HG03460 (cell line): Measurements from ENCODE around the gene ABCG1.

Experiments used
- ATAC-seq: cut with Tn5 transposase; IDR thresholded peaks from one replicate; pipeline ENCODE4 v1.9.1; 2021; ENCODE audit not compliant: unreplicated experiment

Gene ABCG1

GRCh38 chr21:42303443-42303842 is 84.5 kb downstream of the ABCG1 start:
- ATAC-seq: no peak

DNA sequence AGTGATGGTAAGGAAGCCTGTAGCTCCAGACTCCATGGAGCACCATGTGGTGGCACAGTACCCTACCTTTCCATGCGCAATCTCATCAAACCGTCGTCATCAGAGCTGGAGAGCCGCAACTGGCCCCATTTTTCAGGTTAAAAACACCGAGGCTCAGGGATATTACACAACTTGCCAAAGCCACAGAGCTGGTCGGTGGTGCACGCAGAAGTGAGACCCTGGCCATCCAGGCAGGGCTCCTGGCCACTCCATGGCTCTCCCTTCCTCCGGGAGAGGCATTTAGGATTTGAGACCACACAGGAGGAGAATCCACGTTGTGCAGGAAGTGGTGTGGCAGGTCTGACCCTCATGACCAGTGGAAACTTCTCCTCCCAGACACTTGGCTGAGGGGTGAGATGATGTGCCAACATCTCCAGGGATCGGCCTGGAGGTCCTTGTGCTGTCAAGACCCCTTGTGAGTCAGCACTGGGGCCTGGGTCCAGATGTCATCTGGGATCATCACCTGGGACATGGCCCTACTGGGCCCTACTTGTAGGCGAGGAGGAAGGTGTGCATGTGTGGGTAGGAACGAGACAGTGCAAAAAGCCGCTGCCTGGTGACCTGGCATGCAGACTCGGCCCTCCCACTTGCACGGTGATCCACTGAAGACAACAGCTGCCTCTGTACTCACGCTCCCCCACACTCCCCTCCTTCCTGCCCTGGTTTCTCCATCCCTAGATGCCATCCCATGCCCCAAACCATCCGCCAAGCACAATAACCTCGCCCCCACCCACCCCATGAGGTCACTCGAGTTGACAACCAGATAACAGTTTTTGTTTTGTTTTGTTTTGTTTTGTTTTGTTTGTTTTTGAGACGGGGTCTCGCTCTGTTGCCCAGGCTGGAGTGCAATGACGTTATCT is 85.9 kb downstream of the ABCG1 start:
- ATAC-seq: no peak

- ATAC-seq: no peak
Measured at GRCh38 chr21:42305707-42306147, 86.8 kb downstream of the ABCG1 start.

DNA sequence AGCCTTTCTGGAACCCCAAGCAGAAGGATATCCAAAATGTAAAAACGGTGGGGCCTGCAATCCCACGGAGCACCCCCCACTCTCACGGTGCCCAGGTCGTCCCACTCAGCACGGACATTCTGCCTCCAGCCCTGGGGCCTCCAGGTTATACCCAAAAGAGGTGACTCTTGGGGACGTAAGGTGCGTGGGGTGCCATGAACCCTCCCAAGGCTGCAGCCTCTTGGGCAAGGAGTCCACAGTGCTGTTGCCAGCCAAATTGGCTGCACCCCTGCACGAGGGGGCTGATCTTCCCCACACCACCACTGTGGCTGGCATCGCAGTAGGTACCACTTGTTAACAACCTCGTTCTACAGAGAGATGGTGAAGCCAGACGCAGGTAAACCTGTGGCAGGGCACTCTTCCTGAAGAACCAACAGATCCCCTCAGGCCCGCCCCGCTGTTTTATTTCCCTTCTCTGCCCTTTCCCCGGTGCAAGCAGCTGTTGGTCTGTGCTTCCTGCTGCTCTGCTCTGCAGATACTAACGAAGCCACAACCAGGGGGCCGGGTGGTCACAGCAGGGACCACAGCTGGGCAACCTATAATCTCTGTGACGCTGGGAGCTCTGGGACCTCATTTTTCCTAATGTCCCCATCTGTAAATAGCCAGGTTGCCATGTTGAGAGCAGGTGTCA is 87.6 kb downstream of the ABCG1 start:
- ATAC-seq: no peak

- ATAC-seq: no peak
Measured at GRCh38 chr21:42307106-42307505, 88.2 kb downstream of the ABCG1 start.

DNA sequence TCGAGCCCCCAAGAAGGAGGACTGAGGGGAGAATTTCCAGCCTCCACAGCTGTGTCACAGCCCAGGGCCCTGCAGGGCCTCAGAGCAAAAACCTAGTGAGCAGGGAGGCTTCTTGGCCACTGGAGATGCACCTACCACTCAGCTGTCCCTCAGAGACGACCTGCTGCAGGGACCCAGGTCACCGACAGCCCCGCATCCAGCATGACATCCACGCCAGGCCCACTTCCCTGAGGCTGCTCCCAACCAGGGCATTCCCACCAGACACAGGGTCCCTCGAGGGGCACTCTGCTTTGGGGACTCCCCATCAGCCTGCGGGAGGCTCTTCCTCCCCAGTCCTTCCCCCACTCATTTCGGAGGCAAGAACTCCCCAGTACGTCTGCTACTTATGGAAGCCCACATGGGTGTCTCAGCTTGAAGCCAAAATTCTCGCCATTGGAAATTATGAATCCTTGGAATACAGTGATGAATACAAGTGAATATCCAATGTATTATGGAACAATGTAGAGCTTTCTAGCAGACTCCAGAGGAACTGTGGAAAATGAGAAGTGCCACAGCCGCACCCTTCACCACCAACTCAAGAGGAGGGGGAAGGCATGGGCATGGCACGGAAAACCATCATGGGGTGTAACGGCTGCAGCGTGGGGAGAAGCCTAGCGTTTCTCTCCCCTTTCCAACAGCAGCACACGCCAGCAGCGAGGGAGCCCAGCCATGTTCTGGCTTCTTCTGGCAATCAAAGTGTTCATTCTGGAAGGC is 89.4 kb downstream of the ABCG1 start:
- no peak for ATAC-seq

- no peak for ATAC-seq
Measured at GRCh38 chr21:42308914-42309752, 90.2 kb downstream of the ABCG1 start.

- ATAC-seq: no peak
Measured at GRCh38 chr21:42309753-42310213, 90.8 kb downstream of the ABCG1 start.

DNA sequence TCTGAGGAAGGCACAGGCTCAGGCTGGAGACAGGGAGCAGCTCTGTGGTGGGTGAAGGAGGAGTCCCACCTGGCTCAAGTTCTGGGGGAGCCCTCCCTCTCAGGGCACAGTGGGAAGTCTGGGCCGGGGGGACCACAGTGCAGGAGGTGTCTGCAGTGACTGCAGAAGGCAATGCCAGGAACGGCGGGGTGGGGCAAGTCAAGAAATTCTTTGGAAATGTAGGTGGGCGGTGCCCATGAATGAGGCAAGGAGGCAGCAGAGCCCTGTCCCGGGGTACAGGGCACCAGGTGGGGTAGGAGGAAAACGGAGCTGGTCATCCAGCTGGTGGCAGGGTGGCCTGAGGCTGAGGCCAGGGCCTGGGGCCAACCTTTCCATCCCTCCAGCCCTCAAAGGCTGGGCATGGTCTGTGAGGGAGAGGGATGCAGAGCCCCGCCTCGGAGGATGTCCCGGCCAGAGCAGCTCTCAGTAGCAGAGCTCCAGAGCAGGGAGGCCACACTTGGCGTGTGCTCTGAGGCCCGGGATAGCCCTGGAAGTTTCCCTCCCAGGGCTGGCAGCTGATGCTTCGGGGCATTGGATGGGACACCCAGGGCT is 91.6 kb downstream of the ABCG1 start:
- ATAC-seq: no peak

DNA sequence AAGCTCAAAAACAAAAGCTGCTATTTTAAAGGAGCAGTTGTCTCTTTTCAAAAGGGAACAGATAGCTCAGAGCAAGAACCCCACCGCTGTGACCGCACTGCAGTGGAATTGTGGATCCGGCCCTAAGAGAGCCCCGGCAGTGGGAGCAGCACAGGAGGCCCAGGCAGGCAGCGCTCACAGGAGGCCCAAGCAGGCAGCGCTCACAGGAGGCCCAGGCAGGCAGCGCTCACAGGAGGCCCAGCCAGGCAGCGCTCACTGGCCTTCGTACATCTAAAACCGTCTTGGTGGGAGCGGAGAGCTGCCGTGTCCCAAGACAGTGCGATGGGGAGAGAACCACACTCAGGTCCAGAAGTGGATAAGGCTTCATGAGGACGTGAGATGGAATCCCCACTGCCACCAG is 92.2 kb downstream of the ABCG1 start:
- no peak for ATAC-seq

GRCh38 chr21:42311816-42312625 is 93.1 kb downstream of the ABCG1 start:
- ATAC-seq: no peak

GRCh38 chr21:42312626-42313104 is 93.7 kb downstream of the ABCG1 start:
- ATAC-seq: no peak

DNA sequence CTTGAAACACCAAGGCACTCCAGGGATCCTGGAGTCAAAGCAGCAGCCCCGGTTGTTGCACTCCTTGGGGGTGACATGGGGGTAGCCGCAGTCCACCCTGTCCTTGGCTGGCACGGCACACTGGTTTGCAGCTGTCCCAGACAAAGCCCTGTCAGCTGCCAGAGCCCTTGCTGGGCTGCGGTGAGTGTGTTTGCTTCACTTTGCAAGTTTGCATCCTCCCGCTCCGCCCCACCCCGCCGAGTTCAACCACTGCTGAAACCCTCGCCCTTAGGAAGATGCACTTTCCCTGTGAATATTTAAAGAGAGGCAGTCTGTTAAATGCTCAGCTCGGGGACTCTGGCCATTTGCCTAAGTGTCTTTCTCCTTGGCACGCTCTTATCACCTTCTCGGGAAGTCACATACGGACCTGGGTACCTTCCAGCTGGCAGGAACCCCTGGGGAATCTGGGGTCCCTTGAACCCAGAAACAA is 94.6 kb downstream of the ABCG1 start:
- no peak for ATAC-seq

GRCh38 chr21:42314616-42315295 is 95.8 kb downstream of the ABCG1 start:
- no peak for ATAC-seq

- ATAC-seq: no peak
Measured at GRCh38 chr21:42315296-42315891, 96.5 kb downstream of the ABCG1 start, which contains the start of gene TFF3. Gene TFF3, minus strand, starts transcription at chr21:42315409. Its CDS starts 35 bp downstream, at chr21:42315374.

- no peak for ATAC-seq
Measured at GRCh38 chr21:42316891-42317290, 98.0 kb downstream of the ABCG1 start.

DNA sequence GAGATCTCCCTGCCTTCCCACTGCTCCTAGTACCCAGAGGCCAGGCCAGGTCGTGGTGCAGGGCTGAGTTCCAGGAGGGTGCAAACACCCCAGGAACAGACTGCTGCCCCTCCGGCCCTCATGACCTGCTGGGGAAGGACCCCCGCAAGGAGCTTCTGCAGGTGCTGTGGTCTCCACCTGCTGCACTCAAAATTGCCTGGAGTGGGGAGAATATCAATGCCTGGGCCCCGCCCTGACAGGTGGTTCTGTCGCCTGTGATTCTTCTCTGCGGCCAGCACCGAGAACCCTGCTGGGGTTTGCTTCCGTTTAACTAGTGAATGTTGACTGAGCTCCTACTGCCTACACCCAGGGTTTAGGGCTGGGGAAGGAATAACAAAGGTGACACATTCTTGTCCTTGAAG is 98.4 kb downstream of the ABCG1 start:
- no peak for ATAC-seq
